Putamen (tissue), 1 donor: Measurements from ENCODE around the gene APBA2.
"Not testable (repeated sequence)": the region's sequence is repeated elsewhere in the genome, so short reads cannot be mapped to it uniquely, and the experiment has no call there.

ENCODE experiments used
- DNase-seq: peaks from one replicate; pipeline ENCODE4 v3.0.0-alpha.2; 2016; ENCODE audit warnings: low spot score

APBA2 gene

DNA sequence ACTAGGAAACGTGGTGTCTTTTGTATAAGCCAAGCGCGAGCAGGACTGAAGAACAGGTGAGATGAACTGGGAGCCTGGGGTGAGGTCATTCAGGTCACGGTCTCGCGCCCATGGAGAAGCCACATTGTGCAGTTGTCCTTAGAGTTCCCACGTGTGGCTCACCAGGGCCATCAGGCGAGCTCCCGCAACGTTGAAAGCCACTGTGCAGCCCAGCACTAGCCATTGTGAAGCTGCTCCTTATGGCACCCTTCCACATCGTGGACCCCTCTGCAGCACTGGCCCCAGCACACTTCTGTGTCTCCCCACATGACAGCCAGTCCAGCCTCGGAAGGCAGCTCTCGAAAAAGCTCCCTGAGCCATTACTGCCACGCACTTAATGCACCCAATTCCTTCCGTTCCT, 7.6 kb upstream of the APBA2 start:
- no peak for DNase-seq

GRCh38 chr15:28879551-28879950, 6.2 kb upstream of the APBA2 start:
- DNase-seq: no peak

DNA sequence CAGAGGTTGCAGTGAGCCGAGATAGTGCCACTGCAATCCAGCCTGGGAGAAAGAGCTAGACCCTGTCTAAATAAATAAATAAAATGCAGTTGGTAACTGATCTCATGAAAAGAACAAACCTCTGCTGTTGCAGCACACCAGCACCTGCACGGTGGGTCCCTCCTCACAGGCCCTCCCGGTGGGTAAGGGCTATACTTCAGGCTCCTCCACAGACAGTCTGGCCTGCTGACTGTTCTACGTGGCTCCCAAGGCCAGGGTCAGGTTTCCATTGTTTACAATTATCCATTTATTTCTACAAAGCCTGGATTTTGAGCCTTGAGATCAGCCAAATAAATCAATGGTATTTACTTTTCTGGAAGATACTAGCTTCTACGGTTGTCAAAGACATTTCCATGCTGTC, 5.1 kb upstream of the APBA2 start:
- no peak for DNase-seq

DNA sequence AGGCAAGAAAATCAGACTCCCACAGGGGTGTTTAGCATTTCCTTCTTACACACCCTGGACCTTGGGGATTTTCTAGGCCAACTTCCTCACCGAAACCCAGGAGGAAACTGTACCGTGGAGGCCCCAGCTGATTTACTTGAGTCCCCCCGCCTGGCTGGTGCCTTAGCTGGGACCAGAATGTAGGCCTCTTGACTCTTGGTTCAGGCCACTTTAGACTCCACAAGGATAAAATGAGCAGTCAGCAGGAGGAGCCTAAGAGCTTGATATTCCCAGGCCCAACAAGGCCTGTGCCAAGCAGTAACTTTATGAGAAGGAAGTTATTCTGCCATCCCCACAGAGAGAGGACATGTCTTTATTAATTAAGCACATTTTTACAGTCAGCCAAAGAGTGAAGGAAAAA, 4.6 kb upstream of the APBA2 start:
- no peak for DNase-seq

- no peak for DNase-seq
Measured at GRCh38 chr15:28881600-28881999, 4.2 kb upstream of the APBA2 start.

GRCh38 chr15:28884151-28884940, 1.4 kb upstream of the APBA2 start:
- no peak for DNase-seq

DNA sequence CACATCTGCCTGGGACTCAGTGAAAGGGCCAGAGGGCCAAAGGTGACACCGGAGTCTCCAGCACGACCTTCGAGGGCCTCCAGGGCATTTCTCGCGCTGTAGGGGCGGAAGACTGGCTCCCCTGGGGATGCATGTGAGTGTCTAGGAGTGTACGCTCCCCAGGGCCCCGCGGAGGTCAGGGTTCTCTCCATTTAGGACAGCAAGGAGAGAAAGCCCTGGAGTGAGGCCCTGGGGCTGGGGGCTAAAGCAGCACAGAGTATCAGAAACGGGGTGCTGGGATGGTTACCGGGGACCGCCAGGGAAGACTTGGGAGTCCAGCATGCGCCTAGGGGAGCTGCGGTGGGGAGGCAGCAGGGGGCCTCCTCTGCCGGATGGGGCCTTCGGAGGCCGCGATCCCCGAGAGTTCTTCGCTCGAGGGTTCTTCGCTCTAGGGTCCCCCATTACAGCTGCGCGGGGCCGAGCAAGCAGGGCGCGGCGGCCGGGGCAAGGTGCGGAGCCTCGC, 595 bp upstream of the APBA2 start:
- no peak for DNase-seq

DNA sequence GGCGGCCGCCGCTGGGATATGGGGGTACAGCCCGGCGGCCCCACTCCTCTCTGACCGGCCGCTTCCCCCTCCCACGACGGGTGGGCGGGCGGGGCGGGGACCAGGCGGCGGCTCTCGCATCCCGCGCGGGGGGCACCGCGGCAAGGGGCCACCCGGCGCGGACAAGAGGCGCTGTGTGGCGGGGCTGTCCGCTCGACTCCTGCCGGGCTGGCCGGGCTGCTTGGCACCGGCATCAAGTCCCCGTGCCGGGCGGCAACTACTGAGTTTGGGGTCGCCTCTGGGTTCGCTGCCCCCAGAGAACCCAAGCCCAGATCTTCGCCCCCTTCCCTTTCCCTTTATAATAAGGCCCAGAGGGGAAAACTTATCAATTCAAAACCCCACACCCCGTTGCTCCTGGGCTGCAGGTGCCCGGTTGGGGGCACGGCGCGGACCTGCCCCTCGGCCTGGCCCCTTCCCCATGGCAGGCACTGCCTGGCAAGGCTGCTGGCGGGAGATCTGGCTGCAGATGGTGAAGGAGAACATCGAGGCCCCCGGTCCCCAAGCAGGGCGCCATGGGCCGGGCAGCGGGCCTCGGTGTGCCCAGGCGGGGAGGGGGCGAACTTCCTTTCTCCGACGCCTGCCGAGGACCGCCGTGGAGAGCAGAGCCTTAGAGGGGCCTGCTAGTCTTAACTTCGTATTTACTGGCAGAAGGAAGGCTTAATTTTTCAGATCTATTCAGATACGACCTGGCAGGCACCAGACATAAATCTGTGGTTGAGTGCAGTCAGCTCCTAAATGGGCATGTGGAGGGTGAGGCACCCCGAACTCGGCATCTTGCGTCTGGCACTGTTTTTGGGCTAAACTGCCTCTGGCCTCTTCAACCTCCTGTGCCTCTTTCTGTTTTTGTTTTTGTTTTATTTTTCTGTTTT, 911 bp downstream of the APBA2 start:
- no peak for DNase-seq

- no peak for DNase-seq
Measured at GRCh38 chr15:28887339-28888174, 1.8 kb downstream of the APBA2 start.

DNA sequence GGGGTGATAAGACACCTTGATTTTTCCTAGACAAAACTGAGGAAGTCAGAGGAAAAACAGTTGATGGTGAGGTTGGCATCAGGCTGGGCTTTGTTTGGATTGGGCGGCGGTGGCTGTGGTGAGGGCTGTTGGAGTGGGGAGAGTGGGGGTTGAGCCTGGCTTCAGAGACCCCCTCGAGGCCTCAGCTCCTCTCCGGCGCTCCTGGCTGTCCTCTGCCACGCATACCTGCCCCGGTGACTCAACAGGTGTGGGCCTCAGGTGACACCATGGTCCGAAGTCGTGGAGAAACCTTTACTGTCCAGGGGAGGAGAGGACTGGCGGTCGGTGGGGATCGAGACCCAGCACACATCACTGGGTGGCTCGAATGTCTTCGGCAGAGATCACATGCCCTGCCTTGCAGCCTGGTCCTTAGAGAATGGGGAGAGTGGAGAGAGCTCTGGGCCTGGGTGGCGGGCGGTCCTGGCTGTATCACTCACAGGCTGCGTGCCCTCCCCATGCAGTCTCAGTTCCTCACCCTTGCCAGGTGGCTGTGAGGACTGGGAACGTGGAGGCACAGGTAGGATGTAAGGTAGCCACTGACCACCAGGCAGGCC, 2.6 kb downstream of the APBA2 start:
- DNase-seq: no peak

GRCh38 chr15:28888900-28889299, 3.1 kb downstream of the APBA2 start:
- DNase-seq: no peak

DNA sequence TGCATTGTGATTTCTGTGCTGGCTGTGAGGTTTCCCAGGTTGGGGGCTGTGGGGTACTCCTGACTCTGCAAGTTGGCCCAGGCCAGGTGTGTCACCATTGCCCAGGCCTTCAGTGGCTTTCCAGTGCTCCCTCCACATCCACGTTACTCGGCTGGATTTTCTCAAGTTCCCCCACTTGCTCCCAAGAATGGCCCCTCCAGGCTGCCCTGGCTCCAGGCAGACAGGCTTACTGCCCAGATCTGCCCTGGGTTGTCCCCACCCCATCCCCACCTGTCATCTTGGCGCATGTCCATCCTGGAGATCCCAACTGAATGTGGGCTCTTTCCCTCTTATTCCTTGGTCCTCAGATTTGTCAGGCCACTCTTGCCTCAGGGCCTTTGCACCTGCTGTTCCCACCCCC, 3.6 kb downstream of the APBA2 start:
- DNase-seq: no peak

DNA sequence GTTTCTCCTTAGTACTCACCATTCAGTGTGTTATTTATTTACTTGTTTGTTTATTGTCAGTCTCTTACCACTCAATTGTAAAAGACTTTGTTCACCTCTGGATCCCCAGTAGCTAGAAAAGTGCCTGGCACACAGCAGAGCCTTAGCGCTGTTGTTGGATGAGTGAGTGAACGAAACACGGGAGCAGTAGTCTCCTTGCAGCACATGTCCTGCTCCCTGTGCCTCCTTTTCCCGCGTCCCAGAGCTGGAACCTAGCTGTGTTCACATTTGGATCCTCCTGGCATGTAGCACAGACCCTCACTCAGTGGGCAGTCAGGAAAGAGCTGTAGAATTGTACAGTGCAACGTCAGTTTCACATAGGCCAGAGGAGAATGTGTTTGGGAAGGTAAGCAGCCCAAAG, 4.1 kb downstream of the APBA2 start:
- DNase-seq: not testable (repeated sequence)

GRCh38 chr15:28890291-28890690, 4.5 kb downstream of the APBA2 start:
- DNase-seq: not testable (repeated sequence)

- no peak for DNase-seq
Measured at GRCh38 chr15:28890711-28891495, 5.1 kb downstream of the APBA2 start.

- DNase-seq: no peak
Measured at GRCh38 chr15:28891588-28891987, 5.8 kb downstream of the APBA2 start.

GRCh38 chr15:28892789-28893610, 7.2 kb downstream of the APBA2 start:
- DNase-seq: no peak

DNA sequence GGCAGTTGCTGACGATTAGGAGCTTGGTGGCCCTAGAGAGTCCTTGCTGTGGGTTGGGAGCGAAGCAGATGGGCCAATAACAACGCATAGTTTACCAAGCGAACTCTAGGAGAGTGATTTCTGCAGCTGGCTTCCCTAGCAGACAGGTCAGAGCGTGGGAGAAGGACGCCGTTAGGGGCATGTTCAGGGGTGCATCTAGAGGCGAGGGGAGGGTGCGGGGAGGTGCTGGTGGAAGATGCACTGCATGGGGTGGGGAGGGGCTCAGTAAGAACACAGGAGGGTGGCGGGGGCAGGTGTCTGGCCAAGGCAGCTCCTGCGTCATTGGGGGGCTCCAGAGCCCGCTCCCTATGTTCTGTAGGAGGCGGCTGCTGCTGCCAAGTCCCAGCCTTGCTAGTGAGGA, 8.9 kb downstream of the APBA2 start:
- no peak for DNase-seq

DNA sequence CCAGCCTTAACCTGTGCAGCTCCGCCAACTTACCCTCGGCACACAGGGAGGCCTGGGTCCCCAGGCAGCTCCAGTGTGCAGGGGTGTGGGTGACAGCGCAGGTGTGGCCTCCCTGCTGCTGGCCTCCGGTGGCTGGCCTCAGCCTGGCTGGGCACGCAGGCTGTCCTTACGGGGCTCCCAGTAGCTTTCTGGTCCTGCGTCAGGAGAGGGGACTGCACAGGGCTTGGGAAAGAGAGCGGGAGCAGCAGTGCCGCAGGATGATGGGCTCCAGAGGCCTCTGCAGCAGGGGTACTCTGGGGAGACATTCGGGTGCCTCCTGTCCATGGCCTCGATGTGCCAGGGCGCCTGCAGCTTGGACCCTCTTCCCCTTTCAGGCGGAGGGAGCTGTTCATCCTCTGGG, 9.4 kb downstream of the APBA2 start:
- DNase-seq: no peak

DNA sequence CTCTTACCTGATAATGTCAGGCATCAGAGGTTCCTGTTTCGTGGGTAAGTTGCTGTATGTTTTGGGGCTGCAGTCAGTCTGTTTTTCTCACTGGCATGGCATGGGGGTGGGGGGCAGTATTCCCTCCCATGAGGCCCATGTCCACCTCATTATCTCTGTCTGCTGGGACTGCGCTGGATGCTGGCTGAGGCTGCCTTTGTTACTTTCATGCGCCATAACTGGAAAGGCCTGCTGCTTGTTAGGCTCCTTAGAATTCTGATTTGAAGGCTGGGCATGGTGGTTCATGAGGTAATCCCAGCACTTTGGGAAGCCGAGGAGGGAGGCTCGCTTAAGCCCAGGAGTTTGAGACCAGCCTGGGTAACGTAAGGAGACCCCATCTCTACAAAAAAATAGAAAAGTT, 9.8 kb downstream of the APBA2 start:
- DNase-seq: no peak
